HepG2 (cell line): ENCODE measurements around the gene PHF5A. TPM values are rescaled to one million over a fixed set of nuclear protein-coding genes. Genes with fewer than 3 reads are reported as not detected.
"Not testable (repeated sequence)": the region's sequence is repeated elsewhere in the genome, so short reads cannot be mapped to it uniquely, and the experiment has no call there.

Source experiments
- ATAC-seq: fragments of 200-7000 bp; cut with Tn5 transposase; 3 replicates; pipeline ENCODE4 v1.9.1; 2020; ENCODE audit warnings: mild to moderate bottlenecking, moderate library complexity
- BruUV-seq: library from RNA; stranded (reverse); fragments of 400-500 nt; replicated peaks from 2 replicates; lab custom pipeline; 2021; lab: Mats Ljungman, UMichigan
- CTCF ChIA-PET: fragments of 300-600 bp; formaldehyde crosslinking; extraction: SDS; loops from one replicate; lab custom pipeline; 2021; ENCODE audit warnings: low total read pairs, inconsistent platforms, low intra/inter-chr PET ratio; lab: Yijun Ruan, JAX
- POLR2A ChIA-PET: fragments of 350-600 bp; sonication (Branson Sonifier 250); formaldehyde crosslinking; loops from one replicate; lab custom pipeline; 2020; ENCODE audit warnings: antibody characterized with exemption, inconsistent platforms; lab: Yijun Ruan, JAX
- DNase-seq: peaks from one replicate; pipeline ENCODE4 v3.0.0-alpha.2; 2015; ENCODE audit warnings: low spot score
- FAIRE-seq: peaks from 3 replicates; lab custom pipeline; 2011; peaks lifted over from hg19 to GRCh38; lab: Jason Lieb, UNC
- H2AFZ ChIP-seq: one replicate; pipeline ENCODE4 v1.6.1; 2011; ENCODE audit warnings: low read length, inconsistent platforms
- H3K27ac ChIP-seq: fragments of 300-600 bp; 3 replicates; pipeline ENCODE4 v1.8.0; 2011; ENCODE audit warnings: mixed run types, mild to moderate bottlenecking, mixed read lengths, low read length, inconsistent platforms; ENCODE audit not compliant: insufficient read depth; ENCODE audit errors: extremely low read length
- H3K27me3 ChIP-seq, 2 experiments: fragments of 200-600 bp in 1 of 2; 2 replicates in 1 of 2; 3 replicates in 1 of 2; pipeline versions ENCODE4 v1.6.0 to v1.8.0; 2011; ENCODE audit warnings: low read length in 2 of 2, mild to moderate bottlenecking in 2 of 2, moderate library complexity in 2 of 2, inconsistent platforms in 1 of 2; ENCODE audit not compliant: insufficient read depth in 2 of 2, control insufficient read depth in 1 of 2
- H3K36me3 ChIP-seq, 2 experiments: fragments of 200-600 bp in 1 of 2; replicated peaks in 1 of 2; 2 replicates in 1 of 2; 3 replicates in 1 of 2; pipeline versions ENCODE4 v1.5.1 to v1.8.0; 2011; ENCODE audit warnings: low read length in 2 of 2, inconsistent platforms in 1 of 2; ENCODE audit not compliant: insufficient read depth in 2 of 2, control insufficient read depth in 1 of 2
- H3K4me1 ChIP-seq: 2 replicates; pipeline ENCODE4 v1.5.1; 2012; ENCODE audit warnings: low read length, inconsistent platforms; ENCODE audit not compliant: insufficient read depth
- H3K4me2 ChIP-seq: 2 replicates; pipeline ENCODE4 v1.6.0; 2011; ENCODE audit warnings: low read depth, low read length, inconsistent platforms
- H3K4me3 ChIP-seq, 3 experiments: fragments of 200-600 bp in 1 of 3; sonication (generic), shearing (Covaris generic) in 1 of 3; replicated peaks in 1 of 3; 2 replicates each; pipeline ENCODE4 v1.5.1; 2011 to 2016; ENCODE audit warnings: low read length in 3 of 3, inconsistent platforms in 2 of 3, low read depth in 2 of 3, mild to moderate bottlenecking in 2 of 3, control low read depth in 1 of 3, mixed read lengths in 1 of 3; ENCODE audit not compliant: insufficient read depth in 1 of 3
- H3K79me2 ChIP-seq: one replicate; pipeline ENCODE4 v1.6.1; 2011; ENCODE audit warnings: low read length, inconsistent platforms; ENCODE audit not compliant: insufficient read depth
- H3K9ac ChIP-seq: 2 replicates; pipeline ENCODE4 v1.6.0; 2011; ENCODE audit warnings: mild to moderate bottlenecking, low read depth, low read length, inconsistent platforms; ENCODE audit not compliant: insufficient read depth
- H3K9me3 ChIP-seq: 2 replicates; pipeline ENCODE4 v1.5.1; 2012; ENCODE audit warnings: mild to moderate bottlenecking, low read length
- H4K20me1 ChIP-seq: 2 replicates; pipeline ENCODE4 v1.6.0; 2011; ENCODE audit warnings: inconsistent platforms, mild to moderate bottlenecking, low read length, moderate library complexity; ENCODE audit not compliant: insufficient read depth
- MAFK ChIP-seq, 2 experiments: IDR thresholded peaks in 1 of 2; conservative IDR thresholded peaks in 1 of 2; 2 replicates each; pipeline ENCODE4 v1.6.1; 2011; ENCODE audit warnings: improper control_type of control experiment in 2 of 2, low read length in 2 of 2
- RBM22 ChIP-seq: fragments of 200-400 bp; formaldehyde crosslinking; optimal IDR thresholded peaks from 2 replicates; pipeline ENCODE3; 2017; ENCODE audit warnings: mild to moderate bottlenecking, low read length, moderate library complexity
- ZNF646 ChIP-seq: sonication (generic); formaldehyde crosslinking; IDR thresholded peaks from 2 replicates; pipeline ENCODE4 v1.9.0; 2021; ENCODE audit warnings: mild to moderate bottlenecking, missing genetic modification reagents
- WGBS: methylation state at CpG from one replicate; pipeline ENCODE4 v1.1.6; 2017; ENCODE audit warnings: low lambda C conversion rate; 5-methylcytosine and 5-hydroxymethylcytosine counted together
- in situ Hi-C: cut with HindIII; loops from 2 replicates; pipeline ENCODE4 v1.10.0; 2017; ENCODE audit warnings: low pct_unique_long_range_greater_than_20kb; ENCODE audit not compliant: extremely low pct_ligation_motif_present
- intact Hi-C: fragments of 100-400 bp; cut with micrococcal nuclease; formaldehyde crosslinking; loops from one replicate; pipeline ENCODE4 v1.10.0; 2022; ENCODE audit not compliant: unreplicated experiment
- polyA plus RNA-seq, 8 experiments: library from polyadenylated mRNA; depleted of rRNA in 3 of 8; stranded (reverse) in 7 of 8; unstranded in 1 of 8; fragments of >200 nt; fragmentation: Illumina TruSeq in 4 of 8; extraction: Trizol in 4 of 8; gene quantifications; 2 replicates each; pipeline versions ENCODE4 v1.2.1 to v1.2.3, GENCODE V29; 2011 to 2016; ENCODE audit warnings: low read depth in 4 of 8, missing spikeins in 1 of 8, mixed read lengths in 1 of 8; ENCODE audit not compliant: insufficient read depth in 1 of 8
- total RNA-seq, 5 experiments: library from RNA; depleted of rRNA; stranded (reverse); fragments of >200 nt; fragmentation: Illumina TruSeq; extraction: Trizol; gene quantifications; 2 replicates each; pipeline ENCODE4 v1.2.3, GENCODE V29; 2016; ENCODE audit warnings: low read depth in 1 of 5

The PHF5A gene
- total and polyA plus RNA-seq, 2 of the 13 experiments (the other 11 are each of a cell fraction or from before 2014, with no cell fraction given): 56.6 to 105 TPM

GRCh38 chr22:41442240-41442792 lies 26.2 kb downstream of the PHF5A start:
- Histone ChIP-seq H3K27ac (no peak overlapping the region), H2AFZ (no peak overlapping the region), H3K9ac (no peak overlapping the region), H3K27me3 (no peaks in the 10 kb centered on the region; a peak in 1 of 5 replicates), H3K4me1 (peaks cover 19% of the 10 kb centered on the region), H3K4me2 (no peak overlapping the region), H3K36me3 (peaks cover 10 to 23% of the 10 kb centered on the region in 2 experiments; a peak in 3 of 5 replicates), H3K79me2 (peaks cover 70% of the 10 kb centered on the region), H3K4me3 (no peak overlapping the region), H4K20me1 (peaks cover 16% of the 10 kb centered on the region), H3K9me3 (no peaks in the 10 kb centered on the region)
- no TSS peak for BruUV-seq
- WGBS: 100% methylated on average over 2 of the region's 2 CpGs
- CTCF ChIA-PET: no interaction called here
- FAIRE-seq: no peak
- in situ Hi-C loops: no loop called here
- POLR2A ChIA-PET: interaction anchor here (1.1 to 2.7 kb wide), 3 partner anchors 26 to 61 kb away, joined by 4 to 13 read pairs (median 4); partner anchors contain the start of genes ACO2, PHF5A and TEF
- no peak for DNase-seq
- no peak for ATAC-seq
- intact Hi-C loops: loop anchor here (10.0 kb wide), 1 partner anchor 158 kb away; the partner anchor contains the start of gene RANGAP1
- TF ChIP-seq MAFK (conservative IDR thresholded peaks at IDR 0.05 in 1 of 2, IDR thresholded peaks at IDR 0.05 in 1 of 2; ENCODE audit: low read length in 2 of 2): peak in 1 of 2 experiments; percentile 28; a peak in 1 of 4 replicates
- peak; percentile 17 for TF ChIP-seq RBM22
- TF ChIP-seq ZNF646 (CRISPR knock-in tag): no peak

DNA sequence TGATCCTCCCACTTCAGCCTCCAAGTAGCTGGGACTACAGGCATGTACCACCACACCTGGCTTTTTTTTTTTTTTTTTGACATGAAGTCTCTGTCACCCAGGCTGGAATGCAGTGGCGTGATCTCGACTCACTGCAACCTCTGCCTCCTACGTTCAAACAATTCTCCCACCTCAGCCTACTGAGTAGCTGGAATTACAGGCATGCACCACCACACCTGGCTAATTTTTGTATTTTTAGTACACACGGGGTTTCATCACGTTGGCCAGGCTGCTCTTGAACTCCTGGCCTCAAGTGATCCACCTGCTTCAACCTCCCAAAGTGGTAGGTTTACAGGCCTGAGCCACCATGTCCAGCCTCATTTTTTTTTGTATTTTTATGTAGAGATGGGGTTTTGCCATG lies 28.0 kb downstream of the PHF5A start:
- Histone ChIP-seq H3K4me1 (peaks cover 20% of the 10 kb centered on the region), H3K36me3 (peaks cover 17 to 41% of the 10 kb centered on the region in 2 experiments; a peak in 4 of 5 replicates), H4K20me1 (peaks cover 25% of the 10 kb centered on the region), H3K79me2 (peaks cover 56% of the 10 kb centered on the region)
- 94% methylated on average over 5 of the region's 5 CpGs for WGBS
- POLR2A ChIA-PET, H3K4me2 ChIP-seq, CTCF ChIA-PET, BruUV-seq, H3K27me3 ChIP-seq, H2AFZ ChIP-seq, H3K9ac ChIP-seq, H3K4me3 ChIP-seq, in situ Hi-C loops, H3K9me3 ChIP-seq, FAIRE-seq, H3K27ac ChIP-seq, ATAC-seq, DNase-seq: not testable (repeated sequence)
- intact Hi-C loops: loop anchor here (10.0 kb wide), 1 partner anchor 156 kb away; the partner anchor contains the start of gene RANGAP1
